Endothelial cell of hepatic sinusoid (primary cell): ENCODE data around the gene CTBS.
"Not testable (repeated sequence)": the region's sequence is repeated elsewhere in the genome, so short reads cannot be mapped to it uniquely, and the experiment has no call there.

Experiments used
- in situ Hi-C: cut with HindIII; loops from 2 replicates; pipeline ENCODE4 v1.10.0; 2017; ENCODE audit warnings: low sequenced_read_pairs

The CTBS gene

GRCh38 chr1:84508510-84508909, 65.7 kb downstream of the CTBS start:
- in situ Hi-C loops: no loop called here

- in situ Hi-C loops: not testable (repeated sequence)
Observed at GRCh38 chr1:84507887-84508286, 66.4 kb downstream of the CTBS start.

- in situ Hi-C loops: no loop called here
Observed at GRCh38 chr1:84506729-84507453, 67.3 kb downstream of the CTBS start.

GRCh38 chr1:84506002-84506728, 68.1 kb downstream of the CTBS start, which contains the start of the genes GNG5 and SPATA1:
Gene GNG5, minus strand, starts transcription at chr1:84506581. Its CDS starts 490 bp downstream, at chr1:84506091.
Gene SPATA1, plus strand, starts transcription at chr1:84506386. Its CDS starts 9,974 bp downstream, at chr1:84516360.
- in situ Hi-C loops: no loop called here

GRCh38 chr1:84505493-84506001, 68.7 kb downstream of the CTBS start:
- in situ Hi-C loops: no loop called here

- in situ Hi-C loops: no loop called here
Observed at GRCh38 chr1:84504580-84505492, 69.4 kb downstream of the CTBS start.

- in situ Hi-C loops: no loop called here
Observed at GRCh38 chr1:84502927-84503326, 71.3 kb downstream of the CTBS start.
